ENCODE data around the gene IGSF8. TPM values are rescaled to one million over a fixed set of nuclear protein-coding genes. Genes with fewer than 3 reads are reported as not detected.
"Not testable (repeated sequence)": the region's sequence is repeated elsewhere in the genome, so short reads cannot be mapped to it uniquely, and the experiment has no call there.

Gene IGSF8
- total RNA-seq, 2 donors from 2014 or later, result 20.6 to 25.8 TPM

DNA sequence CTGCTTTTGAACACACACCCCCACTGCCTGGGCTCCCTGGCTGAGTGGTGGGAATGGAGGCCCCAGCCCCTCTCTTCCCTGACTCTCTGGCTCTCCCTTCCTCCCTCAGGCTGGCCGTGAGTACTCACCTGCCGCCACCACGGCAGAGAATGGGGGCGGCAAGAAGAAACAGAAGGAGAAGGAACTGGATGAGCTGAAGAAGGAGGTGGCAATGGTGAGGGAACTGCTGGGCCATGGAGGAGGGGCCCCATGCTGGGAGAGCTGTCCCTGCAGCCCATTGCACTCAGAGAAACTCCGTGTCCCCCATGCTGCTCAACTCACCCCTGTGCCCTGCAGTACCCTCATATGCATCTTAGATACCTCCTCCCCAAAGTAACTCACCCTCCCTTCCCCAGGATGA, 22.4 kb upstream of the IGSF8 start:
- ATAC-seq, result no peak

DNA sequence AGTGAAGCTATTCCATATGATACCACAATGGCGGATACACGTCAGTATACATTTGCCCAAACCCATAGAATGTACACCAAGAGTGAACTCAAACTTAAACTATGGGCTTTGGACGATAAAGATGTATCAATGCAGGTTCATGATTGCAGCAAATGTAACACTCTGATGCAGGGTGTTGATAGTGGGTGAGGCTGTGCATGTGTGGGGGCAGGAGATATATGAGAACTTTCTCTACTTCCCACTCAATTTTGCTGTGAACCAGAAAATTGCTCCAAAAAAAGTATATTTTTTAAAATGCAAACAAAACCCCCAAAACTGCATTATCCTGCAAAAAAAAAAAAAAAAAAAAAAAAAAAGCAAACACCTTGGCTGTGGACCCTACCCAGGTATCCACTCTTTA, 20.5 kb upstream of the IGSF8 start:
- H3K27me3 Mint-ChIP-seq, result peaks cover 11 to 13% of the 10 kb centered on the region in 2 donors
- no peak for DNase-seq (ENCODE audit: low spot score)
- H3K36me3 Mint-ChIP-seq, result no peaks in the 10 kb centered on the region
- no peaks in the 10 kb centered on the region for H3K9me3 Mint-ChIP-seq
- no peak overlapping the region for H3K4me3 Mint-ChIP-seq
- ATAC-seq, result no peak
- H3K27ac Mint-ChIP-seq, result no peak overlapping the region
- no peaks in the 10 kb centered on the region for H3K4me1 Mint-ChIP-seq (ENCODE audit: low read depth in 2 of 2)

More for the DNA sequence above, 22.4 kb upstream of the IGSF8 start:
- H3K27ac Mint-ChIP-seq, result no peak overlapping the region
- H3K9me3 Mint-ChIP-seq, result no peaks in the 10 kb centered on the region
- peaks cover 6 to 14% of the 10 kb centered on the region in 2 donors for H3K27me3 Mint-ChIP-seq
- no peak overlapping the region for H3K4me3 Mint-ChIP-seq
- DNase-seq (ENCODE audit: low spot score), result no peak
- H3K36me3 Mint-ChIP-seq, result no peaks in the 10 kb centered on the region
- no peaks in the 10 kb centered on the region for H3K4me1 Mint-ChIP-seq (ENCODE audit: low read depth in 2 of 2)

- Mint-ChIP-seq H3K27me3 (peaks cover 11 to 19% of the 10 kb centered on the region in 2 donors), H3K9me3 (no peaks in the 10 kb centered on the region), H3K27ac (no peak overlapping the region), H3K4me1 (ENCODE audit: low read depth in 2 of 2) (no peaks in the 10 kb centered on the region), H3K36me3 (no peaks in the 10 kb centered on the region), H3K4me3 (no peak overlapping the region)
- DNase-seq (ENCODE audit: low spot score) (no peak), ATAC-seq (no peak)
These were observed 19.3 kb upstream of the IGSF8 start for GRCh38 chr1:160117709-160118183.

- no peaks in the 10 kb centered on the region for H3K36me3 Mint-ChIP-seq
- ATAC-seq, result no peak
- peaks cover 11 to 24% of the 10 kb centered on the region in 2 donors for H3K27me3 Mint-ChIP-seq
These were observed 18.9 kb upstream of the IGSF8 start for GRCh38 chr1:160117300-160117699.

GRCh38 chr1:160116283-160117147, 18.1 kb upstream of the IGSF8 start:
- DNase-seq (ENCODE audit: low spot score) (no peak), ATAC-seq (no peak)
- Mint-ChIP-seq H3K4me1 (ENCODE audit: low read depth in 2 of 2) (no peaks in the 10 kb centered on the region), H3K27me3 (peaks cover 11 to 25% of the 10 kb centered on the region in 2 donors), H3K27ac (no peak overlapping the region), H3K4me3 (no peak overlapping the region), H3K9me3 (no peaks in the 10 kb centered on the region), H3K36me3 (no peaks in the 10 kb centered on the region)

More at GRCh38 chr1:160117300-160117699, 18.9 kb upstream of the IGSF8 start:
- no peak overlapping the region for H3K27ac Mint-ChIP-seq
- H3K4me1 Mint-ChIP-seq (ENCODE audit: low read depth in 2 of 2), result no peaks in the 10 kb centered on the region
- no peak for DNase-seq (ENCODE audit: low spot score)
- H3K9me3 Mint-ChIP-seq, result no peaks in the 10 kb centered on the region
- no peak overlapping the region for H3K4me3 Mint-ChIP-seq

DNA sequence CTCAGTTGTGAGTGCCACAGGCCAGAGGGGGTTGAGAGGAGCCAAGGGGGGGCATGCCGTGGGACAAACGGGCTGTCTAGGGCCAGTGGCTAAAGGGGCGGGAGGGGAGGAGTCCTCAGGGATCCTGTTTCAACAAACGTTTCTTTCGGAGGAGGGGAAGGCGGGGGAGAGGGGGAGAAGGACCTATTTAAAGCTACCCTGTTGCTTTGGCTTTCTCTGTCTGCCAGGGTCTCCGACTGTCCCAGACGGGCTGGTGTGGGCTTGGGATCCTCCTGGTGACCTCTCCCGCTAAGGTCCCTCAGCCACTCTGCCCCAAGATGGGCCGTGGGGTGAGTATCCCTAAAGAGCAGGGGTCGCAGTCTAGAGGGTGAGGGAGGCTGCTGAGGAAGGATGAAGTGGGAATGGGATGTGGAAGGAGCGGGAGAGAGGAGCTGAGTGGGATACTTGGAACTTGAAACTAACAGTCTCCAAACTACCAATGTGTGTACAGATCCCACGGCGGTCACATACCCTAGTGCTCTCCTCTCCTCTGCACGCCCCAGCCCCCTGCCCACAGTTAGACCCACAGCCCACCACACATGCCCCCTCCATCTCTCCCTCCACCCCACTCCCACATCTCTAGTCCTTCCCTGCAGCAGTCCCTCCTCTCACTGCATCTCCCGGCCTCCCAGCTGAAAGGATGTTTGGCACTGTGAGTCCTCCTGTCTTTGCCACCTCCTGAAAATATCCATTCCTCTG, 17.3 kb upstream of the IGSF8 start, which contains the start of gene ATP1A2:
Gene ATP1A2, plus strand, starts transcription at position 215 of the 738 bp plus-strand sequence. Its CDS starts 103 bp downstream, at position 318.
- Mint-ChIP-seq H3K4me3 (no peak within 1 kb of the TSS), H3K27ac (no peak within 1 kb of the TSS), H3K36me3 (no peaks in the 10 kb centered on the region), H3K4me1 (ENCODE audit: low read depth in 2 of 2) (no peaks in the 10 kb centered on the region), H3K27me3 (peaks cover 11 to 25% of the 10 kb centered on the region in 2 donors), H3K9me3 (no peaks in the 10 kb centered on the region)
- ATAC-seq (no peak), DNase-seq (ENCODE audit: low spot score) (no peak)

- Mint-ChIP-seq H3K27ac (no peak overlapping the region), H3K4me3 (no peak overlapping the region), H3K27me3 (peaks cover 13 to 25% of the 10 kb centered on the region in 2 donors), H3K4me1 (ENCODE audit: low read depth in 2 of 2) (no peaks in the 10 kb centered on the region), H3K36me3 (no peaks in the 10 kb centered on the region), H3K9me3 (no peaks in the 10 kb centered on the region)
- DNase-seq (ENCODE audit: low spot score) (no peak), ATAC-seq (no peak)
These were observed 15.7 kb upstream of the IGSF8 start for GRCh38 chr1:160114085-160114484.

DNA sequence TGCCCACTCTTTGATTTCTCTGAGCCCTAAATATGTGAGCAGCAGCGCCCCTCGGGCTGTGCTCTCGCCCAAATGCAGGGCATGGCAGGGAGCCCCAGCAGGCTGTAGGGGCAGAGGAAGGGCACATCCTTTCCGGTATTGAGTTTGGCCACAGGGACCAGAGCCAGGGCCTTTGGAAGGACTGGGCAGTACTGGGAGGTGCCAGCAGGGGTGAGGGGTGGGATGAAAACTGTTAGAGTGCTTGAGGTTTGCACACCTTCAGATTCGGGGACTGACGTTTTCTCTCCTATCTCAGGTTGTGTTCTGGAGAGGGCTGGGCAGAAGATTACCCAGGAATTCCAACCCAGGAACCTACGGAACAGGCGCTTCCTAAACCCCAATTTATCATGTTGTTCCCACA, 15.0 kb upstream of the IGSF8 start:
- Mint-ChIP-seq H3K4me1 (ENCODE audit: low read depth in 2 of 2) (no peaks in the 10 kb centered on the region), H3K4me3 (no peak overlapping the region), H3K9me3 (no peaks in the 10 kb centered on the region), H3K27ac (no peak overlapping the region), H3K27me3 (peaks cover 12 to 23% of the 10 kb centered on the region in 2 donors), H3K36me3 (no peaks in the 10 kb centered on the region)
- ATAC-seq (no peak), DNase-seq (ENCODE audit: low spot score) (no peak)

DNA sequence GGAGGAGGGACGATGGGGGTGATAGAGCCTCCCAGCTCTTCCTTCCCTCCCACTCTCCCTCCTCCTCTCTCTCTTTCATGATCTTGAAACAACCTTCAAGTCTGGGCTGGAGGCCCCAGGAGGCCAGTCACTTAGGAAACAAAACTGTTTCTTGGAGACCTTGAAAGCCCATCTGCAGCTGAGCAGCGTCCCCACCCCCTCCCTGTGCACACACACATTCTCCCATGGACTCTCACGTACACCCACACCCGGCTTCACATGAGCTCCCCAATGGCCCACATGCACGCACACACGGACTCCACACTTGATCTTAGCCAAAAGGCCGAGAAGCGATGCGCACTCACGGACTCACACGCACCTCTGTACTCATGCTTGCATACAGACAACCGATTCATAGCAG, 13.9 kb upstream of the IGSF8 start:
- ATAC-seq (peak in 1 of 2 donors; percentile 8), DNase-seq (ENCODE audit: low spot score) (no peak)
- H3K27me3 Mint-ChIP-seq, result peaks cover 8 to 21% of the 10 kb centered on the region in 2 donors
- H3K4me3 Mint-ChIP-seq, result no peak overlapping the region
- H3K36me3 Mint-ChIP-seq, result no peaks in the 10 kb centered on the region
- H3K9me3 Mint-ChIP-seq, result no peaks in the 10 kb centered on the region
- H3K4me1 Mint-ChIP-seq (ENCODE audit: low read depth in 2 of 2), result no peaks in the 10 kb centered on the region
- no peak overlapping the region for H3K27ac Mint-ChIP-seq

GRCh38 chr1:160111462-160111861, 13.0 kb upstream of the IGSF8 start:
- not testable (repeated sequence) for H3K4me1 Mint-ChIP-seq (ENCODE audit: low read depth in 2 of 2); ATAC-seq; DNase-seq (ENCODE audit: low spot score); H3K36me3 Mint-ChIP-seq; H3K9me3 Mint-ChIP-seq; H3K4me3 Mint-ChIP-seq; H3K27ac Mint-ChIP-seq
- H3K27me3 Mint-ChIP-seq, result peaks cover 4 to 30% of the 10 kb centered on the region in 2 donors

DNA sequence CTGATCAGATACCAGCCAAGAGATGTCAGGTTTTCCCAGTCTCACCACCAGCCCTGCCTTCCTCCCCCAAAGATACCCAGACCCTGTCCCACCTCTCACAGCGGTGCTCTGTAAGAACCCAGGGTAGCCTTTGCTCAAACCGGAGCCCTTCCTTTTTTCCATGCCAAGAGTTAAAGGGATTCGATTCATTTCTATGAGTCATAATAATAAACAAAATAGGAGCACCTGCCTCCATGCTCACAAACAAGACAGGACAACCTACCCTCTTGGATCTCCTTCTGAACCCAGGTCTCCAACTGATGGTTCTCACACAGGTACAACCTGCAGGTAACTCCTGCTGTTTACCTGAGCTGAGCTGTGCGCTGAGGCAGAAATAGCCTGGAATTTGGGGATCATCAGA, 11.3 kb upstream of the IGSF8 start:
- H3K9me3 Mint-ChIP-seq, result no peaks in the 10 kb centered on the region
- no peak overlapping the region for H3K27ac Mint-ChIP-seq
- no peak overlapping the region for H3K4me3 Mint-ChIP-seq
- peaks cover 4 to 28% of the 10 kb centered on the region in 2 donors for H3K27me3 Mint-ChIP-seq
- H3K36me3 Mint-ChIP-seq, result no peaks in the 10 kb centered on the region
- ATAC-seq (no peak), DNase-seq (ENCODE audit: low spot score) (no peak)
- no peaks in the 10 kb centered on the region for H3K4me1 Mint-ChIP-seq (ENCODE audit: low read depth in 2 of 2)

GRCh38 chr1:160108888-160109662, 10.7 kb upstream of the IGSF8 start:
- Mint-ChIP-seq H3K9me3 (no peaks in the 10 kb centered on the region), H3K27me3 (peaks cover 4 to 25% of the 10 kb centered on the region in 2 donors), H3K27ac (no peak overlapping the region), H3K4me1 (ENCODE audit: low read depth in 2 of 2) (no peaks in the 10 kb centered on the region), H3K4me3 (no peak overlapping the region), H3K36me3 (no peaks in the 10 kb centered on the region)
- ATAC-seq (peak in 1 of 2 donors; percentile 17), DNase-seq (ENCODE audit: low spot score) (no peak)

GRCh38 chr1:160107512-160107911, 9.1 kb upstream of the IGSF8 start:
- DNase-seq (ENCODE audit: low spot score), result no peak
- H3K36me3 Mint-ChIP-seq, result no peaks in the 10 kb centered on the region
- peaks cover 4 to 16% of the 10 kb centered on the region in 2 donors for H3K27me3 Mint-ChIP-seq
- H3K27ac Mint-ChIP-seq, result no peak overlapping the region
- no peaks in the 10 kb centered on the region for H3K9me3 Mint-ChIP-seq
- peaks cover 0 to 7% of the 10 kb centered on the region in 2 donors for H3K4me1 Mint-ChIP-seq (ENCODE audit: low read depth in 2 of 2)
- no peak overlapping the region for H3K4me3 Mint-ChIP-seq
- ATAC-seq, result no peak

All from natural killer cell treated with Interleukin-12 subunit alpha and Interleukin-12 subunit beta and Interleukin-15 and Interleukin-18, amount 100 ng/mL, for 72 hours (primary cell).